ENCODE data around the gene GMEB2. TPM values are rescaled to one million over a fixed set of nuclear protein-coding genes. Genes with fewer than 3 reads are reported as not detected.

The GMEB2 gene
- total and polyA plus RNA-seq, 11 donors: 4.3 to 10.0 (median 6.1) TPM

- WGBS, 4 donors: 86 to 90% (median 87%) methylated on average over 8 of the region's 8 CpGs
- Histone ChIP-seq H3K4me1 (peaks cover 0 to 10% (median 4%) of the 10 kb centered on the region in 12 donors), H3K27ac (no peak overlapping the region), H3K36me3 (peaks cover 0 to 44% (median 31%) of the 10 kb centered on the region in 9 donors), H3K27me3 (no peaks in the 10 kb centered on the region), H3K4me3 (no peak overlapping the region), H3K9me3 (no peaks in the 10 kb centered on the region)
- DNase-seq (peak in 1 of 5 donors; percentile 16), ATAC-seq (no peak)
- TF ChIP-seq POLR2A (IDR thresholded peaks at IDR 0.05) (no peak), CTCF (IDR thresholded peaks at IDR 0.05) (no peak)
- intact Hi-C loops (cut with DNase I): loop anchor here in 2 of 10 donors (5.0 to 10.0 kb wide), 2 partner anchors 34 to 244 kb away; partner anchors contain the start of genes ABHD16B (in 1 of the 2) and TPD52L2 (in 1 of the 2)
These were observed 5.9 kb downstream of the GMEB2 start for GRCh38 chr20:63620991-63621390.

GRCh38 chr20:63619505-63619904 is 7.4 kb downstream of the GMEB2 start:
- H3K4me1 ChIP-seq: no peaks in the 10 kb centered on the region
- TF ChIP-seq POLR2A (IDR thresholded peaks at IDR 0.05) (no peak), CTCF (IDR thresholded peaks at IDR 0.05) (no peak)

GRCh38 chr20:63619086-63619485 is 7.8 kb downstream of the GMEB2 start:
- H3K9me3 ChIP-seq: no peaks in the 10 kb centered on the region
- TF ChIP-seq POLR2A (IDR thresholded peaks at IDR 0.05): no peak
- TF ChIP-seq CTCF (IDR thresholded peaks at IDR 0.05): no peak
- ATAC-seq (peak in 1 of 4 donors; percentile 17), DNase-seq (peak in 1 of 5 donors; percentile 18)
- no peak overlapping the region for H3K27ac ChIP-seq
- H3K4me3 ChIP-seq: no peak overlapping the region
- no peaks in the 10 kb centered on the region for H3K4me1 ChIP-seq
- 91 to 96% (median 94%) methylated on average over 16 of the region's 16 CpGs for WGBS, 4 donors
- peaks cover 0 to 57% (median 44%) of the 10 kb centered on the region in 9 donors for H3K36me3 ChIP-seq
- H3K27me3 ChIP-seq: no peaks in the 10 kb centered on the region
- intact Hi-C loops (cut with DNase I): loop anchor here in 2 of 10 donors (10.0 kb wide), 2 partner anchors 74 to 356 kb away; partner anchors contain the start of genes SAMD10 (in 1 of the 2) and SRMS (in 1 of the 2)

More at GRCh38 chr20:63619505-63619904, 7.4 kb downstream of the GMEB2 start:
- H3K27me3 ChIP-seq: no peaks in the 10 kb centered on the region
- ATAC-seq: no peak
- H3K27ac ChIP-seq: no peak overlapping the region
- intact Hi-C loops (cut with DNase I): loop anchor here in 2 of 10 donors (10.0 kb wide), 2 partner anchors 75 to 355 kb away; partner anchors contain the start of genes SAMD10 (in 1 of the 2) and SRMS (in 1 of the 2)
- H3K9me3 ChIP-seq: no peaks in the 10 kb centered on the region
- peaks cover 0 to 57% (median 44%) of the 10 kb centered on the region in 9 donors for H3K36me3 ChIP-seq
- WGBS, 4 donors: 83 to 87% (median 85%) methylated on average over 13 of the region's 13 CpGs
- H3K4me3 ChIP-seq: no peak overlapping the region
- DNase-seq: peak in 2 of 5 donors; percentile 4 to 36

- Histone ChIP-seq H3K4me1 (no peaks in the 10 kb centered on the region), H3K4me3 (no peak overlapping the region), H3K9me3 (no peaks in the 10 kb centered on the region), H3K27me3 (no peaks in the 10 kb centered on the region), H3K27ac (no peak overlapping the region), H3K36me3 (peaks cover 0 to 62% (median 44%) of the 10 kb centered on the region in 9 donors)
- WGBS, 4 donors: 83 to 85% (median 84%) methylated on average over 8 to 11 of the region's 11 CpGs
- intact Hi-C loops (cut with DNase I): loop anchor here in 2 of 10 donors (10.0 kb wide), 2 partner anchors 74 to 356 kb away; partner anchors contain the start of genes SAMD10 (in 1 of the 2) and SRMS (in 1 of the 2)
- peak in 1 of 5 donors; percentile 15 for DNase-seq
- TF ChIP-seq POLR2A (IDR thresholded peaks at IDR 0.05): no peak
- TF ChIP-seq CTCF (IDR thresholded peaks at IDR 0.05): no peak
- ATAC-seq: no peak
These were observed 8.5 kb downstream of the GMEB2 start for GRCh38 chr20:63618291-63618980.
